Stimulated activated CD8-positive, alpha-beta memory T cell treated with anti-CD3 and anti-CD28 coated beads, Interleukin-7, amount 100 ng/mL, for 1 hour (primary cell): Measurements from ENCODE around the gene CFAP47.
"Not testable (repeated sequence)": the region's sequence is repeated elsewhere in the genome, so short reads cannot be mapped to it uniquely, and the experiment has no call there.

Experiments
- DNase-seq, 2 donors: peaks; one replicate each; pipeline ENCODE4 v3.0.0-alpha.2; 2020; ENCODE audit warnings: low read depth in 2 of 2

CFAP47 gene

GRCh38 chrX:36218801-36219200, 299.3 kb downstream of the CFAP47 start:
- no peak for DNase-seq

GRCh38 chrX:36234840-36235528, 315.4 kb downstream of the CFAP47 start:
- DNase-seq = not testable (repeated sequence)

GRCh38 chrX:36241397-36241796, 321.9 kb downstream of the CFAP47 start:
- DNase-seq = no peak

GRCh38 chrX:36266155-36266554, 346.6 kb downstream of the CFAP47 start:
- DNase-seq = no peak

GRCh38 chrX:36310136-36310535, 390.6 kb downstream of the CFAP47 start:
- DNase-seq = no peak

- DNase-seq = no peak
Observed at GRCh38 chrX:36314303-36314702, 394.8 kb downstream of the CFAP47 start.

GRCh38 chrX:36334572-36334971, 415.0 kb downstream of the CFAP47 start:
- no peak for DNase-seq

- no peak for DNase-seq
Observed at GRCh38 chrX:36336751-36337150, 417.2 kb downstream of the CFAP47 start.

GRCh38 chrX:36344301-36344700, 424.8 kb downstream of the CFAP47 start:
- no peak for DNase-seq

- no peak for DNase-seq
Observed at GRCh38 chrX:36348509-36348908, 429.0 kb downstream of the CFAP47 start.

GRCh38 chrX:36357855-36358254, 438.3 kb downstream of the CFAP47 start:
- DNase-seq = no peak

GRCh38 chrX:36364262-36364661, 444.7 kb downstream of the CFAP47 start:
- DNase-seq = no peak

- no peak for DNase-seq
Observed at GRCh38 chrX:36383495-36383894, 464.0 kb downstream of the CFAP47 start.

- no peak for DNase-seq
Observed at GRCh38 chrX:36388901-36389300, 469.4 kb downstream of the CFAP47 start.

GRCh38 chrX:36401774-36402173, 482.2 kb downstream of the CFAP47 start:
- DNase-seq = no peak

GRCh38 chrX:36407836-36408235, 488.3 kb downstream of the CFAP47 start:
- no peak for DNase-seq

GRCh38 chrX:36414056-36414455, 494.5 kb downstream of the CFAP47 start:
- no peak for DNase-seq

GRCh38 chrX:36422368-36422767, 502.8 kb downstream of the CFAP47 start:
- no peak for DNase-seq

GRCh38 chrX:36431819-36432218, 512.3 kb downstream of the CFAP47 start:
- no peak for DNase-seq

GRCh38 chrX:36434522-36434921, 515.0 kb downstream of the CFAP47 start:
- DNase-seq = no peak
